H1 (cell line): ENCODE data around the gene CUEDC1. TPM values are rescaled to one million over a fixed set of nuclear protein-coding genes. Genes with fewer than 3 reads are reported as not detected.

Experiments used
- CTCF ChIA-PET: fragments of 300-600 bp; sonication (Branson Sonifier 250); formaldehyde crosslinking; loops from one replicate; lab custom pipeline; 2021; ENCODE audit not compliant: partially characterized antibody; lab: Charles Lee
- POLR2A ChIA-PET: fragments of 300-600 bp; sonication (Branson Sonifier 250); formaldehyde crosslinking; loops from one replicate; lab custom pipeline; 2021; ENCODE audit warnings: inconsistent platforms; ENCODE audit not compliant: partially characterized antibody; lab: Charles Lee
- DNase-seq, 2 experiments: peaks; one replicate each; pipeline versions ENCODE4 v3.0.0 to v3.0.0-alpha.2; 2010 to 2022; ENCODE audit warnings: low spot score in 2 of 2, low read depth in 1 of 2, mixed read lengths in 1 of 2
- FAIRE-seq: peaks from 2 replicates; lab custom pipeline; 2011; peaks lifted over from hg19 to GRCh38; lab: Jason Lieb, UNC
- H2AFZ ChIP-seq: 2 replicates; pipeline ENCODE4 v1.8.1; 2012; ENCODE audit warnings: low read length, inconsistent platforms
- H2AK5ac ChIP-seq: 2 replicates; pipeline ENCODE4 v1.6.1; 2013; ENCODE audit warnings: low read depth, low read length
- H2BK120ac ChIP-seq: replicated peaks from 2 replicates; pipeline ENCODE3; 2013; ENCODE audit warnings: low read depth, low read length, inconsistent platforms
- H2BK12ac ChIP-seq: 2 replicates; pipeline ENCODE4 v1.6.1; 2013; ENCODE audit warnings: low read depth, low read length
- H2BK15ac ChIP-seq: 2 replicates; pipeline ENCODE4 v1.6.1; 2013; ENCODE audit warnings: low read length
- H2BK20ac ChIP-seq: 2 replicates; pipeline ENCODE4 v1.6.1; 2013; ENCODE audit warnings: low read length
- H2BK5ac ChIP-seq: 2 replicates; pipeline ENCODE4 v1.6.1; 2013; ENCODE audit warnings: low read depth, low read length
- H3K14ac ChIP-seq: 2 replicates; pipeline ENCODE4 v1.6.1; 2013; ENCODE audit warnings: inconsistent platforms; ENCODE audit not compliant: insufficient read length
- H3K18ac ChIP-seq: 2 replicates; pipeline ENCODE4 v1.6.1; 2013; ENCODE audit warnings: low read length; ENCODE audit errors: extremely low read depth
- H3K23ac ChIP-seq: 2 replicates; pipeline ENCODE4 v1.6.1; 2013; ENCODE audit warnings: inconsistent platforms; ENCODE audit not compliant: insufficient read length
- H3K23me2 ChIP-seq: 2 replicates; pipeline ENCODE4 v1.6.1; 2013; ENCODE audit warnings: low read depth, low read length
- H3K27ac ChIP-seq: 2 replicates; pipeline ENCODE4 v1.6.1; 2011; ENCODE audit warnings: low read depth, low read length, inconsistent platforms
- H3K27me3 ChIP-seq, 4 experiments: replicated peaks in 1 of 4; 1 replicate in 1 of 4; 2 replicates in 3 of 4; pipeline versions ENCODE4 v1.6.1 to v1.8.1; 2011 to 2013; ENCODE audit warnings: low read length in 3 of 4, mild to moderate bottlenecking in 3 of 4, inconsistent platforms in 2 of 4, mixed read lengths in 2 of 4, moderate library complexity in 1 of 4; ENCODE audit not compliant: control insufficient read depth in 3 of 4, insufficient read depth in 3 of 4; ENCODE audit errors: extremely low read depth in 1 of 4
- H3K36me3 ChIP-seq, 4 experiments: 2 replicates each; pipeline versions ENCODE4 v1.6.1 to v1.8.1; 2011 to 2013; ENCODE audit warnings: mild to moderate bottlenecking in 4 of 4, low read length in 3 of 4, moderate library complexity in 2 of 4, control low read depth in 1 of 4, inconsistent platforms in 1 of 4; ENCODE audit not compliant: insufficient read depth in 4 of 4, control insufficient read depth in 2 of 4
- H3K4ac ChIP-seq: replicated peaks from 2 replicates; pipeline ENCODE3; 2013; ENCODE audit warnings: low read length, low read depth, mixed read lengths, inconsistent platforms; ENCODE audit not compliant: insufficient read length
- H3K4me1 ChIP-seq, 4 experiments: replicated peaks in 1 of 4; 1 replicate in 1 of 4; 2 replicates in 3 of 4; pipeline versions ENCODE4 v1.6.1 to v1.8.1; 2011 to 2013; ENCODE audit warnings: low read length in 3 of 4, inconsistent platforms in 2 of 4, mixed read lengths in 1 of 4; ENCODE audit not compliant: insufficient read depth in 4 of 4, control insufficient read depth in 3 of 4
- H3K4me2 ChIP-seq, 2 experiments: 2 replicates each; pipeline versions ENCODE4 v1.6.1 to v1.8.1; 2011 to 2013; ENCODE audit warnings: low read depth in 2 of 2, low read length in 2 of 2, control low read depth in 1 of 2, inconsistent platforms in 1 of 2, mild to moderate bottlenecking in 1 of 2; ENCODE audit not compliant: insufficient read depth in 1 of 2
- H3K4me3 ChIP-seq, 4 experiments: fragments of 200-600, 300-600 bp in 1 of 4; sonication (generic), shearing (Covaris generic), sonication (Bioruptor Twin) in 1 of 4; 2 replicates each; pipeline versions ENCODE4 v1.5.1 to v1.8.1; 2011 to 2016; ENCODE audit warnings: low read length in 4 of 4, low read depth in 3 of 4, control low read depth in 2 of 4, inconsistent platforms in 2 of 4, mild to moderate bottlenecking in 2 of 4, mixed read lengths in 1 of 4, moderate library complexity in 1 of 4; ENCODE audit not compliant: insufficient read depth in 2 of 4; ENCODE audit errors: extremely low read depth in 1 of 4
- H3K56ac ChIP-seq: replicated peaks from 2 replicates; pipeline ENCODE3; 2013; ENCODE audit warnings: low read depth, mild to moderate bottlenecking, mixed read lengths, low read length, inconsistent platforms; ENCODE audit not compliant: insufficient read length
- H3K79me1 ChIP-seq: 2 replicates; pipeline ENCODE4 v1.6.1; 2013; ENCODE audit warnings: low read depth, low read length, control low read depth
- H3K79me2 ChIP-seq, 2 experiments: 2 replicates each; pipeline versions ENCODE4 v1.6.1 to v1.8.1; 2012 to 2013; ENCODE audit warnings: low read length in 2 of 2, mild to moderate bottlenecking in 2 of 2, inconsistent platforms in 1 of 2; ENCODE audit not compliant: insufficient read depth in 2 of 2, control insufficient read depth in 1 of 2
- H3K9ac ChIP-seq, 4 experiments: replicated peaks in 1 of 4; 1 replicate in 1 of 4; 2 replicates in 3 of 4; pipeline versions ENCODE4 v1.6.1 to v1.8.1; 2011 to 2013; ENCODE audit warnings: low read depth in 3 of 4, low read length in 3 of 4, control low read depth in 2 of 4, mild to moderate bottlenecking in 2 of 4, moderate library complexity in 2 of 4, inconsistent platforms in 1 of 4; ENCODE audit errors: extremely low read depth in 1 of 4
- H3K9me3 ChIP-seq, 2 experiments: 2 replicates each; pipeline versions ENCODE4 v1.6.1 to v1.8.1; 2012 to 2013; ENCODE audit warnings: mild to moderate bottlenecking in 2 of 2, moderate library complexity in 2 of 2, control low read depth in 1 of 2, inconsistent platforms in 1 of 2, low read depth in 1 of 2, low read length in 1 of 2, mixed read lengths in 1 of 2; ENCODE audit not compliant: insufficient read depth in 2 of 2
- H4K20me1 ChIP-seq, 2 experiments: replicated peaks in 1 of 2; 2 replicates each; pipeline versions ENCODE3 to v1.8.1; 2011 to 2013; ENCODE audit warnings: inconsistent platforms in 2 of 2, low read length in 2 of 2, mild to moderate bottlenecking in 1 of 2; ENCODE audit not compliant: insufficient read depth in 2 of 2, control insufficient read depth in 1 of 2
- H4K5ac ChIP-seq: 2 replicates; pipeline ENCODE4 v1.6.1; 2013; ENCODE audit warnings: low read length, low read depth, mixed read lengths, inconsistent platforms; ENCODE audit not compliant: insufficient read length
- H4K8ac ChIP-seq: 2 replicates; pipeline ENCODE4 v1.8.0; 2013; ENCODE audit warnings: mild to moderate bottlenecking, moderate library complexity, low read length, inconsistent platforms; ENCODE audit not compliant: insufficient read depth; ENCODE audit errors: extremely low read depth
- H4K91ac ChIP-seq: replicated peaks from 2 replicates; pipeline ENCODE3; 2013; ENCODE audit warnings: low read length, mixed read lengths, inconsistent platforms; ENCODE audit not compliant: insufficient read length
- EZH2 ChIP-seq: fragments of 200-600 bp; sonication (generic); IDR thresholded peaks from 2 replicates; pipeline ENCODE4 v1.7.1; 2012; ENCODE audit warnings: low read depth, mild to moderate bottlenecking, moderate library complexity, low read length, inconsistent platforms; ENCODE audit not compliant: severe bottlenecking
- KDM1A ChIP-seq: fragments of 200-600, 300-600 bp; sonication (generic); IDR thresholded peaks from 2 replicates; pipeline ENCODE4 v1.7.1; 2016; ENCODE audit warnings: mild to moderate bottlenecking, low read length, borderline replicate concordance
- PHF8 ChIP-seq: fragments of 200-600 bp; sonication (generic); conservative IDR thresholded peaks from 2 replicates; pipeline ENCODE4 v1.7.1; 2012; ENCODE audit warnings: low read depth, mild to moderate bottlenecking, inconsistent platforms, low read length, moderate library complexity
- WGBS, 2 experiments: shearing (Covaris generic) in 1 of 2; methylation state at CpG; one replicate each; pipeline versions ENCODE4 v1.1.6 to v1.1.7; 2013 to 2015; ENCODE audit warnings: low lambda C conversion rate in 2 of 2, mixed read lengths in 2 of 2, inconsistent platforms in 1 of 2, low coverage in 1 of 2, missing lambda C conversion rate in 1 of 2; ENCODE audit not compliant: insufficient replicate concordance in 2 of 2, insufficient coverage in 1 of 2, insufficient read length in 1 of 2; ENCODE audit errors: extremely low coverage in 1 of 2, missing lambda C conversion rate in 1 of 2; 5-methylcytosine and 5-hydroxymethylcytosine counted together
- polyA plus RNA-seq, 7 experiments: library from polyadenylated mRNA; depleted of rRNA in 3 of 7; stranded (reverse) in 5 of 7; unstranded in 2 of 7; fragments of >200 nt in 5 of 7; fragments of 200-250 nt in 2 of 7; gene quantifications; 1 replicate in 5 of 7; 2 replicates in 1 of 7; 4 replicates in 1 of 7; pipeline versions ENCODE4 v1.2.1 to v1.2.3, GENCODE V29; 2011 to 2013; ENCODE audit warnings: missing spikeins in 2 of 7, mixed read lengths in 2 of 7
- total RNA-seq: library from RNA; stranded (reverse); fragmentation: NEBNext Ultra II Directional; extraction: Animal tissue kit (Norgen Biotek cat#: 25700); gene quantifications from 2 replicates; pipeline ENCODE4 v1.2.1, GENCODE V29; 2021

CUEDC1 gene
- total and polyA plus RNA-seq, 2 of the 8 experiments (the other 6 are each of a cell fraction or from before 2014, with no cell fraction given), result 4.0 to 10.7 TPM

DNA sequence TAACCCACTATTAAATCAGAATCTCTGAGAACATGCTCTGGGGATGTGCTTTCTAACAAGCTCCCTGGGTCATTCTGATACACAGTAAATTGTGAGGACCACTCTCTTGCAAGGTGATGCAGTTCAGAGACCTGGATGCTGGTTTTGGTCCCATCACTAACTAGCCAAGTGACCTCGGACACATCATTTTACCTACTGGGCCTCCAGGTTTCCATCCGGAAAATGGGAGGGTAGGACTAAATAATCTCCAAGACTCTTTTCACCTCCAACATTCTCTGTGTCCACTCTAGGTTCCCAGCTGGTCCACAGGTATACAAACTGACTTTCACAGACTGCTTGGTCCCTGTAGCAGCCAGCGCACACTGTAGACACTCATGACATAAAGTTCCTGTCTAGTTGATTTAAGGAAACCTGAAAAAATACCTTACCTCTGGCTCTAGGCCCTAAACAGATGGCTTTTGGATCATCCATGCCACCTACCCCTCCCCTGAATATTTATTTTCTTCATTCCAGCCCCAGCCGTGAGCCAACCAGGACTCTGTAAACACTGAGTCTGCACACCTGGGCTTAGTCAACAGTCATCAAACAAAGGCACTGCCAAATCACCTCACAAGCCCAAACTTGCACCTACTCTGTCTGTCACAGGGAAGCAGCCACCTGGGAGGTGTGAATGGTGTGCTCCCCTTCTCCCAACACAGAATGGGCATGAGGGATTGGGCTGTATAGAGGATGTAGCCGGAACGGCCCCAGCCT is 54.0 kb downstream of the CUEDC1 start:
- H2BK20ac ChIP-seq, result no peak overlapping the region
- FAIRE-seq, result no peak

More for the DNA sequence above, 54.0 kb downstream of the CUEDC1 start:
- Histone ChIP-seq H3K14ac (no peak overlapping the region), H2AK5ac (no peak overlapping the region), H3K79me2 (no peaks in the 10 kb centered on the region), H3K27me3 (no peaks in the 10 kb centered on the region), H3K18ac (no peak overlapping the region), H2BK15ac (no peak overlapping the region; the same call in 1 of the 2 replicates), H4K20me1 (no peaks in the 10 kb centered on the region), H3K36me3 (no peaks in the 10 kb centered on the region), H3K79me1 (no peaks in the 10 kb centered on the region), H4K91ac (no peak overlapping the region), H3K23ac (no peak overlapping the region), H4K8ac (no peak overlapping the region), H3K4me3 (no peak overlapping the region), H2BK5ac (no peak overlapping the region), H2BK120ac (no peak overlapping the region), H3K4me2 (no peak overlapping the region), H3K27ac (no peak overlapping the region), H2BK12ac (no peak overlapping the region), H3K4me1 (peaks cover 5 to 39% (median 27%) of the 10 kb centered on the region in 4 experiments), H3K56ac (no peak overlapping the region), H3K4ac (peak overlapping the region; percentile 2), H2AFZ (no peak overlapping the region), H4K5ac (no peak overlapping the region), H3K9me3 (no peaks in the 10 kb centered on the region), H3K23me2 (no peaks in the 10 kb centered on the region), H3K9ac (no peak overlapping the region)
- DNase-seq, result no peak
- no peak for TF ChIP-seq EZH2
- TF ChIP-seq PHF8, result no peak
- TF ChIP-seq KDM1A, result peak; percentile 49; the same call in 1 of the 2 replicates
- CTCF ChIA-PET, result interaction anchor here (0.6 to 6.7 kb wide), 14 partner anchors 9 to 1397 kb away, joined by 3 to 41 read pairs (median 4); partner anchors contain the start of gene CUEDC1
- 94% methylated on average over 6 of the region's 6 CpGs; no CpG with 5 or more reads in 1 of the 2 experiments for WGBS, 2 experiments
- POLR2A ChIA-PET, result interaction anchor here (1.2 kb wide), 1 partner anchor 33 kb away, joined by 3 read pairs; no protein-coding TSS in a partner anchor
